Measurements from ENCODE around the gene XRCC2.
"Not testable (repeated sequence)": the region's sequence is repeated elsewhere in the genome, so short reads cannot be mapped to it uniquely, and the experiment has no call there.

XRCC2 gene
- 1.2 to 7.5 (median 3.8) reads per million in 9 experiments for total RNA-seq

- Mint-ChIP-seq H3K4me1 (ENCODE audit: low read depth in 2 of 2) (peaks cover 8 to 11% of the 10 kb centered on the region in 2 donors), H3K27me3 (no peaks in the 10 kb centered on the region), H3K36me3 (ENCODE audit: insufficient read depth) (peaks cover 12% of the 10 kb centered on the region), H3K9me3 (no peaks in the 10 kb centered on the region), H3K4me3 (peak within 1 kb of the TSS; percentile 86 to 88), H3K27ac (peak within 1 kb of the TSS; percentile 81 to 85)
- DNase-seq (peak; percentile 94 to 98 (median 96)), ATAC-seq (replicated peaks) (peak; percentile 92)
Observed at GRCh38 chr7:152675759-152676636, at the start of gene XRCC2. TSS of gene XRCC2 (minus strand) at chr7:152676141. CDS start at chr7:152676079, 62 bp downstream.

GRCh38 chr7:152723364-152723763 is 47.4 kb upstream of the XRCC2 start:
- DNase-seq, result no peak
- Mint-ChIP-seq H3K9me3 (no peaks in the 10 kb centered on the region), H3K27ac (no peak overlapping the region), H3K4me3 (no peak overlapping the region), H3K4me1 (ENCODE audit: low read depth in 2 of 2) (no peaks in the 10 kb centered on the region), H3K36me3 (ENCODE audit: insufficient read depth) (peaks cover 5% of the 10 kb centered on the region), H3K27me3 (peaks cover 7 to 11% of the 10 kb centered on the region in 2 donors)
- no peak for ATAC-seq (replicated peaks)

GRCh38 chr7:152712412-152713042 is 36.6 kb upstream of the XRCC2 start:
- not testable (repeated sequence) for H3K27me3 Mint-ChIP-seq; ATAC-seq (replicated peaks); H3K9me3 Mint-ChIP-seq; DNase-seq; H3K4me1 Mint-ChIP-seq (ENCODE audit: low read depth in 2 of 2); H3K36me3 Mint-ChIP-seq (ENCODE audit: insufficient read depth); H3K27ac Mint-ChIP-seq; H3K4me3 Mint-ChIP-seq

- DNase-seq, result no peak
- peaks cover 0 to 4% of the 10 kb centered on the region in 2 donors for H3K4me1 Mint-ChIP-seq (ENCODE audit: low read depth in 2 of 2)
- H3K36me3 Mint-ChIP-seq (ENCODE audit: insufficient read depth), result peaks cover 4% of the 10 kb centered on the region
Observed at GRCh38 chr7:152711444-152711944, 35.6 kb upstream of the XRCC2 start.

GRCh38 chr7:152710153-152710442 is 34.2 kb upstream of the XRCC2 start:
- DNase-seq (no peak), ATAC-seq (replicated peaks) (no peak)

More at GRCh38 chr7:152711444-152711944, 35.6 kb upstream of the XRCC2 start:
- ATAC-seq (replicated peaks), result no peak
- Mint-ChIP-seq H3K9me3 (no peaks in the 10 kb centered on the region), H3K27me3 (peaks cover 0 to 9% of the 10 kb centered on the region in 2 donors), H3K4me3 (no peak overlapping the region), H3K27ac (no peak overlapping the region)

GRCh38 chr7:152709287-152710152 is 33.6 kb upstream of the XRCC2 start:
- Mint-ChIP-seq H3K4me3 (no peak overlapping the region), H3K36me3 (ENCODE audit: insufficient read depth) (peaks cover 4% of the 10 kb centered on the region), H3K4me1 (ENCODE audit: low read depth in 2 of 2) (peaks cover 0 to 4% of the 10 kb centered on the region in 2 donors), H3K27ac (no peak overlapping the region), H3K9me3 (peaks cover 0 to 1% of the 10 kb centered on the region in 2 donors), H3K27me3 (peaks cover 0 to 9% of the 10 kb centered on the region in 2 donors)
- no peak for ATAC-seq (replicated peaks)
- DNase-seq, result no peak

More at GRCh38 chr7:152710153-152710442, 34.2 kb upstream of the XRCC2 start:
- H3K4me1 Mint-ChIP-seq (ENCODE audit: low read depth in 2 of 2), result peaks cover 0 to 4% of the 10 kb centered on the region in 2 donors
- peaks cover 0 to 9% of the 10 kb centered on the region in 2 donors for H3K27me3 Mint-ChIP-seq
- no peak overlapping the region for H3K27ac Mint-ChIP-seq
- peaks cover 4% of the 10 kb centered on the region for H3K36me3 Mint-ChIP-seq (ENCODE audit: insufficient read depth)
- no peak overlapping the region for H3K4me3 Mint-ChIP-seq
- no peaks in the 10 kb centered on the region for H3K9me3 Mint-ChIP-seq

GRCh38 chr7:152704796-152705384 is 28.9 kb upstream of the XRCC2 start:
- H3K27ac Mint-ChIP-seq, result no peak overlapping the region
- no peak for ATAC-seq (replicated peaks)
- no peaks in the 10 kb centered on the region for H3K4me1 Mint-ChIP-seq (ENCODE audit: low read depth in 2 of 2)
- no peaks in the 10 kb centered on the region for H3K36me3 Mint-ChIP-seq (ENCODE audit: insufficient read depth)
- H3K9me3 Mint-ChIP-seq, result peaks cover 0 to 2% of the 10 kb centered on the region in 2 donors
- H3K4me3 Mint-ChIP-seq, result no peak overlapping the region
- no peak for DNase-seq
- H3K27me3 Mint-ChIP-seq, result no peaks in the 10 kb centered on the region

- Mint-ChIP-seq H3K27ac (peak overlapping the region in 1 of 2 donors; percentile 38), H3K27me3 (no peaks in the 10 kb centered on the region), H3K4me1 (ENCODE audit: low read depth in 2 of 2) (no peaks in the 10 kb centered on the region), H3K36me3 (ENCODE audit: insufficient read depth) (no peaks in the 10 kb centered on the region), H3K4me3 (no peak overlapping the region), H3K9me3 (no peaks in the 10 kb centered on the region)
- ATAC-seq (replicated peaks), result no peak
- DNase-seq, result no peak
Observed at GRCh38 chr7:152699079-152699478, 23.1 kb upstream of the XRCC2 start.

GRCh38 chr7:152697268-152697974 is 21.5 kb upstream of the XRCC2 start:
- not testable (repeated sequence) for H3K4me1 Mint-ChIP-seq (ENCODE audit: low read depth in 2 of 2); H3K4me3 Mint-ChIP-seq; H3K9me3 Mint-ChIP-seq; DNase-seq; H3K27ac Mint-ChIP-seq; H3K27me3 Mint-ChIP-seq; H3K36me3 Mint-ChIP-seq (ENCODE audit: insufficient read depth); ATAC-seq (replicated peaks)

GRCh38 chr7:152692196-152692595 is 16.3 kb upstream of the XRCC2 start:
- not testable (repeated sequence) for H3K27ac Mint-ChIP-seq; H3K36me3 Mint-ChIP-seq (ENCODE audit: insufficient read depth); ATAC-seq (replicated peaks); DNase-seq; H3K4me3 Mint-ChIP-seq; H3K4me1 Mint-ChIP-seq (ENCODE audit: low read depth in 2 of 2); H3K9me3 Mint-ChIP-seq; H3K27me3 Mint-ChIP-seq

GRCh38 chr7:152683297-152683696 is 7.4 kb upstream of the XRCC2 start:
- ATAC-seq (replicated peaks), result no peak
- Mint-ChIP-seq H3K4me3 (no peak overlapping the region), H3K27me3 (peaks cover 0 to 6% of the 10 kb centered on the region in 2 donors), H3K36me3 (ENCODE audit: insufficient read depth) (no peaks in the 10 kb centered on the region), H3K27ac (peak overlapping the region in 1 of 2 donors; percentile 20), H3K4me1 (ENCODE audit: low read depth in 2 of 2) (no peaks in the 10 kb centered on the region), H3K9me3 (no peaks in the 10 kb centered on the region)
- no peak for DNase-seq
